ENCODE data around the gene CXXC1.
"Not testable (repeated sequence)": the region's sequence is repeated elsewhere in the genome, so short reads cannot be mapped to it uniquely, and the experiment has no call there.

CXXC1 gene

GRCh38 chr18:50287441-50288347 is at the start of gene CXXC1:
CXXC1 (minus strand) TSS chr18:50287692; CDS start chr18:50287589, 103 bp downstream.
- DNase-seq (ENCODE audit: low read depth) = peak; percentile 99

DNA sequence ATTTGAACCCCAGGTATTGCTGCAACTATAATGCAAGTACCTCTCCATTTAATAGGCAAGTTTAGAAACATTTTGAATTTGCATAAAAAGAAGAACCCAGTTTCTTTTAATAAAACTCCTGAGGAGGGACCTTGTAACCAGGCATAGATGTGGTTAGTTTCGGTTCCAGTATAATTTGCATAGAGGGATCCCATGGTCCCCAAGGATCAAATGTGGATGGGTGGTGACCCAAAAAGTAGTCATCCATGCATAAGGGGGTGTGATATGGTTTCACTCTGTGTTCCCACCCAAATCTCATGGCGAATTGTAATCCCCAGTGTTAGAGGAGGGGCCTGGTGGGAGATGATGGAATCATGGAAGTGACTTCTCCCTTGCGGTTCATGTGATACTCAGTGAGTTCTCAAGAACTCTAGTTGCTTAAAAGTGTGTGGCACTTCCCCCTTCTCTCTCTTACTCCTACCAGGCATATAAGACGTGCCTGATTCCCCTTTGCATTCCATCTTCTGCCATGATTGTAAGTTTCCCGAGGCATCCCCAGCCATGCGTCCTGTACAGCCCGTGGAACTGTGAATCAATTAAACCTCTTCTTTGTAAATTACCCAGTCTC is 47.2 kb upstream of the CXXC1 start:
- no peak for DNase-seq (ENCODE audit: low read depth)

DNA sequence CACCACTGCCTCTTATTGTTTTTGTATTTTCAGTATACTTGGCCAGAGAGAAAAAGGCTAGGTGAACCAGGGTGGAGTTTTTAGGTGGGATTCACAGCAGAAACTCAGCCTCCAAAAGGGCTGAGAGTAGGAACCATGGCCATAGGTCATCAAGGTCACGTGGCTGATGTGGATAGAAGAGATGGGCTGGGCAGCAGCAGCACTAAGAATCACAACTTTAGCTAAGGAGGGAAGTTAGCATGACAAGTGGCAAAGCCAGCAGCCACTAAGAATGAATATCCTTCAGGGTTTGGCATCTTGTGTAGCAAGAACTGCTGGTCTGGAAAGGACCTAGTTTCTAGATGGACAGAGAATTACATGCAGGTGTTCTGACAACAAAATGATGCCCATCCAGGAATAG is 44.2 kb upstream of the CXXC1 start:
- DNase-seq (ENCODE audit: low read depth) = no peak

GRCh38 chr18:50330176-50330575 is 42.7 kb upstream of the CXXC1 start:
- DNase-seq (ENCODE audit: low read depth) = no peak

GRCh38 chr18:50327983-50328382 is 40.5 kb upstream of the CXXC1 start:
- no peak for DNase-seq (ENCODE audit: low read depth)

DNA sequence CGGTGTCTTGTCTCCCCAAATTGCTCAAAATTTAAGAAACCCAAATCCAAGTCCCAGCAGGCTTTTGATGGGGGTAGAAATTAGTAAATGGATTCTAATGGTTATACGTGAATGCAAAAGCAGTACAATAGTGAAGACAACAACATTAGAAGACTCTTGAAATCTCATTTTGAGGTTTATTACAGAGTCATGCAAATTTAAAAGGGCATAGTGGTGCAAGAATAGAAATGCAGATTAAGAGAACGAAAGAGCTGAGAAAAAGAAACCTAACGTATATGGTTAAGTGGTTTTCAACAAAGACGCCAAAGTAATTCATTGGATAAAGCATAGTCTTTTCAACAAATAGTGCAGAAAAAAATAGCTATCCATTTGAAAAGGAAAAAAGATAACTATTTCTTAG is 33.2 kb upstream of the CXXC1 start:
- DNase-seq (ENCODE audit: low read depth) = no peak

GRCh38 chr18:50315100-50315871 is 27.8 kb upstream of the CXXC1 start:
- no peak for DNase-seq (ENCODE audit: low read depth)

GRCh38 chr18:50313873-50314460 is 26.5 kb upstream of the CXXC1 start:
- no peak for DNase-seq (ENCODE audit: low read depth)

GRCh38 chr18:50313031-50313607 is 25.6 kb upstream of the CXXC1 start:
- DNase-seq (ENCODE audit: low read depth) = no peak

DNA sequence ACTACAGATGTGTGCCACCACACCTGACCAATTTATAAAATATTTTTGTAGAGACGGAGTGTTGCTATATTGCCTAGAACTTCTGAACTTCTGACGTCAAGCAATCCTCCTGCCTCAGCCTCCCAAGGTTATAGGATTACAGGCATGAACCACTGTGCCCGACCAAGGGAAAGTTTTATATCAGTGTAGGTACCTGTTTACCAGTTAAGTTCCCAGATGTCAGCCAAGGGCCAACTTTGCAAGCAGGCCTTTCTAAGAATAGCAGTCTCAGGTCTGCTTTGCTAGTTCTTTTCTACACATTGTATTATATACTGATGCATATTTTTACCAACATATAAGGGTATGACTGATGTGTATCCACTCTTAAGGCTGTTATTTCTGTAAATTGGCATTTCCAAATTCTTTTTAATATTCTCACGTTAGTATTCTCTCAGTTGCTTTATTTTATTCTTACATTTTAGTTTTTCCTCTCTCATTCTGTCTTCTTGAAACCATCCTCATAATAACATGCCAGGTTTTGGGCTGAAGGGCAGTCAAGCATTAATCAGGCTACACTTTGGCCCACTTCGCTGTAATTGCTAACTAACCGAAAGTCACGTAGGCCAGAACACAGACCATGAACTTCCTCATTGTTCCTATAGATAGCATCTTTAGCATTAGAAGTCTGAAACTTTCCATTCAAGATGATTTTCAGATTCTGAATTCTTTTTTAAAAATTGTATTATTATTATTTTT is 25.0 kb upstream of the CXXC1 start:
- DNase-seq (ENCODE audit: low read depth) = no peak

DNA sequence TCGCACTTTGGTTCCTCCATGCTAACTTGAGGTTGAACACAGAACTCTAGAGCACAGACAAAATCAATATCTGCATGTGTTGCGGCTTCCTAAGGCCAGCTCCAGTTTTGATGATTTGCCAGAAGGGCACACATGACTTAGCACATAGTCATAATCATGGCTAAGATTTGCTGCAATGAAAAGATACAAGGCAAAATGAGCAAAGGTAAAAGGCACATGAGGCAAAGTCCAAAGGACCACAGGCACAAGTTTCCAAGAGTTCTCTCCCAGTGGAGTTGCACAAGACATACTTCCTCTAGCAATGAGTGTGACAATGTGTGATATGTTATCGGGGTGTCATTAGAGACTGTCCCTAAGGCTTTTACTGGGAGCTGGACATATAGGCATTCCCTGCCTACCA is 24.2 kb upstream of the CXXC1 start:
- no peak for DNase-seq (ENCODE audit: low read depth)

GRCh38 chr18:50310080-50310479 is 22.6 kb upstream of the CXXC1 start:
- DNase-seq (ENCODE audit: low read depth) = no peak

DNA sequence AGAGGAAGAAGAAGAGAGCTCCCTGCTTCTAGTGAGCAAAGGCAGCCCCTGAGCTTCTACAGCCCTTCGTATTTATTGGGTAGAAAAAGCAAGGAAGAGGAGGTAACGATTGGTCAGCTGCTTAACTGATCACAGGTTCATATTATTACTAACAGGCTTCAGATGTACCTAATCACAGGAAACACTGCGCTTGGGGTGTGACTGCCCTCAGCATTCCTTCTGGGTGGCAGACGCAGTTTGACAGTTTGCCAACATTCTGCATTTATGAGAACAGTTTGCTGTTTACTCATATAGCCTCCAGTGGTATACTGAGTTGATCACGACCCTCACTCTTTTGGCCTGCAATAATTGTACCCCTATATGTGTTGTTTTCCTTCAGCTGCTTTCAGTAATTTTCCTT is 21.4 kb upstream of the CXXC1 start:
- not testable (repeated sequence) for DNase-seq (ENCODE audit: low read depth)

- peak; percentile 97 for DNase-seq (ENCODE audit: low read depth)
Measured at GRCh38 chr18:50307738-50308470, 20.4 kb upstream of the CXXC1 start.

DNA sequence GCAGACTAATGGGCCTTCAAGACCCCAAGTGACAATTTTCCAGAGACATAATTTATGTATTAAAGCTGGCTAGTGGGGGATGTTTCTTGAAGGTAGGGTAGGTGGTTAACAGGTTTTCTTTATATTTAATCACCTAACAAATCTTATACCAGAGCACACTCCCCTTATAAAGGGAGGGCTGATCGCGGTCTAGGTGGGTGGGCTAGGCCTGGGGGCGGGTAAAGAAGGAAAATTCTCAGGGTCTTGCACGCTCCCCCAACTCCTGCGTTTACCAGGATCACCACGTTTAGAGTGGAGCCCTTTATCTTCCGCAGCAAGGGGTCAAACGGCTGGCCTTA is 19.9 kb upstream of the CXXC1 start:
- no peak for DNase-seq (ENCODE audit: low read depth)

GRCh38 chr18:50306944-50307343 is 19.5 kb upstream of the CXXC1 start:
- DNase-seq (ENCODE audit: low read depth) = peak; percentile 98

- no peak for DNase-seq (ENCODE audit: low read depth)
Measured at GRCh38 chr18:50301074-50301473, 13.6 kb upstream of the CXXC1 start.

DNA sequence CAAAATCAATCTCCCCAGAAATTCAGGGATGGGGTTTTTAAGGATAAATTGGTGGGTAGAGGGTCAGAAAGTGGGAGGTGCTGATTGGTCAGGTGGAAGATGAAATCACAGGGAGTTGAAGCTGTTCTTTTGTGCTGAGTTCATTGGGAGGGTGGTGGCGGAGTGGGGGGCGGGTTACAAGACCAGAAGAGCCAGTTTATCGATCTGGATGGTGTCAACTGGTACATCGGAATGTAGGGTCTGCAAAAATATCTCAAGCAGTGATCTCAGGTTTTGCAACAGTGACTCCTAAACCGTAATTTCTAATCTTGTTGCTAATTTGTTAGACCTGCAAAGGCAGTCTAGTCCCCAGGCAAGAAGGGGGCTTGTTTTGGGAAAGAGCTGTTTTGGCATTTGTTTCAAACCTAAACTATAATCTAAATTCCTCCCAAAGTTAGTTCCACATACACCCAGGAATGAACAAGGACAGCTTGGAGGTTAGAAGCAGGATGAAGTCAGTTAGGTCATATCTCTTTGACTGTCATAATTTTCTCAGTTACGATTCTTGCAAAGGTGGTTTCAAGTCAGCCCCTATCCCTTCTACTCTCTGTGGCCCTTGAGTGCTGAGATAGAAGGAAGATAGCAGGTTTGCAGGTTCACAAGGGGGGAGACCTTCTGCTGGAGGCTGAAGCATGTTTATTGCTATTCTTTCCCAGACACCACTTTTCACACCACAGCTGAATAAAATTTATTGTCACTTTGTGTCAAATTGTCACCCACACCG is 12.3 kb upstream of the CXXC1 start:
- DNase-seq (ENCODE audit: low read depth) = no peak

- DNase-seq (ENCODE audit: low read depth) = no peak
Measured at GRCh38 chr18:50298443-50299284, 11.2 kb upstream of the CXXC1 start.

All from amniotic epithelial cell (primary cell).